GM18498 (cell line): ENCODE measurements around the gene DNAJB9.
"Not testable (repeated sequence)": the region's sequence is repeated elsewhere in the genome, so short reads cannot be mapped to it uniquely, and the experiment has no call there.

Experiments
- ATAC-seq: cut with Tn5 transposase; IDR thresholded peaks from one replicate; pipeline ENCODE4 v1.9.1; 2021; ENCODE audit warnings: mild to moderate bottlenecking, moderate library complexity; ENCODE audit not compliant: unreplicated experiment

Gene DNAJB9

DNA sequence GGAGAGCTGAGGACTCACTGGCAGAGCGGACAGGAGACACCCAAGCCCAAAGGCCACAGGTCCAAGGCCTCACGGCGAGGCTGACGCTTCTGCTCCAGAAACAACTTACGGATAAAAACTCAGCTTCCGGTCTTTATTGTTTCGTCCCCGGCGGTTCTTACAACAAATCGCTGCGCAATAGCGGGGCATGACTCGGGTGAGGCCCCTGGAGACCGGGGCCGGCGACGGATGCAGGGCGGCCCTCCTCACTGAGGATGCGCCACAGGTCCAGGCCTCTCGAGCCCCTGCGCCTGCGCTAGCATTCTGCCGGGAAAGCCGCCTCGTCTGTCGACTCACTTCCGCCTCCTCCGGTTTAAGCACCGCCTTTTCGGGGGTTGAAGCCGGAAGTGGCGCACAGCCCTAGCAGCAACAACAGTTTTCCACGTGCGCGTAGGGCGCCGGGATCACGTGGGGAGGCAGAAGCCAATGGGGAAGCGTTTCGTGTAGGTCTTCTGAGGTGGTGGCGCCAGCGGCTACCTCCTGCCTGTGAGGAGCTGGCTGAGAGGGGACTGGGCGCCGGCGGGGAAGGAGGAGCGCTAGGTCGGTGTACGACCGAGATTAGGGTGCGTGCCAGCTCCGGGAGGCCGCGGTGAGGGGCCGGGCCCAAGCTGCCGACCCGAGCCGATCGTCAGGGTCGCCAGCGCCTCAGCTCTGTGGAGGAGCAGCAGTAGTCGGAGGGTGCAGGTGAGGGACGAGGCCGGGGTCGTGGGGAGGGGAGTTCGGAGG is at the start of gene DNAJB9, which contains the start of gene THAP5:
DNAJB9 (plus strand) TSS at position 494 of the 765 bp plus-strand sequence. CDS start 1,853 bp downstream, outside the sequence.
THAP5 (minus strand) TSS at position 326 of the 765 bp plus-strand sequence; CDS start at position 189, 137 bp downstream.
- peak; percentile 96 for ATAC-seq

DNA sequence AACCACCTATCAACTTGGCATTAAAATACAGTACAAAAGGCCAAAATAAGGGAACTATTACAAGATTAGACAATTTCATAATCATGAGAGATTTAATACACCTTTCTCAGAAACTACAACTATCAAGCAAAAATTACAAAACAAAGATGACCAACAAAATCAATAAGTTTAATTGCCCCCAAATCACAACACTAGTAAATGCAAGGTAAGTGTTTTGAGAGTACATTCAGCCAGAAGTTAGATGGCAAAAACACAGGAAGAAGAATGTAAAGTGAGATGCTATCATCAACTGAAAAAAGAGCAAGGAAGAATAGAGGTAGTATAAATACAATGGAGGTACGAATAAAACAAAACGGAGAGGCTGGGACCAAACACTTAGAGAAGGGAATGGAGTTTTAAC is 46.9 kb upstream of the DNAJB9 start:
- no peak for ATAC-seq

DNA sequence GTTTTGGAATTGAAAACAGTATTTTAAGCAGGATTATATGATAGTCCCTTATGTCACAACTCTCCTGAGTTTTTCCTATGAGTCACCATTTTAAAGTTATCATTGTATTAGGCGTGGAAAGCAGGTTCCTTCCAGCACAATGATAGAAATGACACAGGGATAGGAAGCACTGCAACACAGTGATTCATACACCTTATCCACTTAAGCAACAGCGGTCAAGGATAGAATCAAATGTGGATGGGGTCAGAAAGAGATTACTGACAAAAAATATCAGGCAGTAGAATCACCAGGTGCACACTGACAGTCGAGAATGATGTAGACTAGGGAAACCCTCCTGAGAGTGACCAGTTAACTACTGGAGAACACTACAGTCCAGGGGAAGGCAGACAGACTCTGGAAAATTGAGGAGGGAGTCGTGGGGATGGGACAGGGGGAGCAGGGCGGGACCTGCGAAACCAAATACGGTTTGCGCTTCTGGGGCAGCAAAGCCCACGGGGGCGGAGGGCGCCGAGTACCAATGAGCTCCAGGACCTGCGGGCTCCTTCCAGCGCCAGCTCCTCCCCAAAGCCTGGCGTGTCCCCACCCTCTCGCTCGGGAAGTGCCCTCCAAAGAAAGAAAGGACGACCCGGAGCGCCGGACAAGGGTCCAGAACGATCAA is 44.2 kb upstream of the DNAJB9 start:
- peak; percentile 53 for ATAC-seq

DNA sequence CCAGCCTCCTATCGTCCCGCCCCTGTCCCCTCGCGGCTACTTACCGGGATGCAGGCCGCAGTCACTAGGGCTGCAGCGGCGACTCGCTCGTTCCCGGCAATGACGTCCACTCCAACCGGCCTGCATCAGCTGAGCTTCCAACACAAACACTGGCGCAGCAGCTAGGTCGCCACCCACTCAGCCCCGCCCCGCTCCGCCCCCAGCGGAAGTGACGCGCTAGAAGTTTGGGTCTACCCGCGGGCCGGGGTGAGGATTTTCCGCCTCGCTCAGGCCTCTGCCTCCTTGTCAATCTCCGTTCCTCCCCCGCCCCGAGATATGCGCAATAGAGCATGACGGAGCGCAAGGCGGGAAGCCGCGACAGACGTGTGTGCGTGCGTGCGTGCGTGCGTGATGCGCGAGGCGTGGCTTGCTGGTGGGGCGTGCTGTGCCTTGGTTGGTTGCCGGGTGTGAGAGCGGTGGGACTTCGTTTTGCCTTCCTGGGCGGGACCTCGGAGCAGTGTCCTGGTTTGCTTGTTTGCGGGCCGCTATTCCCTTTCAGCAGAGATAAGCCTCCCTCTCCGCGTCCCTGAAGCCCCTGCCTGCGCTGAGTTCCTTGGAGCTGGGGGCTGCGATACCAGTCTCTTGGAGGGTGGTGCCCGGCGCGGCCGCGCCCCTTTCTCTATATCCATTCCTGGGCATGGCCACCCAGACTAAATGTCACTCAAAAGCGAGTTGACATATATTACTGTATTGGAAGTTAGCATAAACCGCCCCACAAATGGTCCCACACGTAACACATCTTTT is 43.5 kb upstream of the DNAJB9 start, which contains the start of gene PNPLA8:
PNPLA8 (minus strand) TSS at position 151 of the 783 bp plus-strand sequence. CDS start 10,644 bp downstream, outside the sequence.
- ATAC-seq: peak; percentile 94

DNA sequence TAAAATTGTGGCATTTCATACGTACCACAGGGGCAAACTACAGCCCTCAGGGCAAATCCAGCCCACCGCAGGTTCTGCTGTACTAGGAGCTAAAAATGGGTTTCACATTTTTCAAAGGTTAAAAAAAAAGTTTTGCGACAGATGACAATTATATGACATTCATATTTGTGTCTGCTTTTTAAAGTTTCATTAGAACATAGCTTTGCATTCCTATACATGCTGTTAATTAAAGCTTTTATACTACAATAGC is 43.0 kb upstream of the DNAJB9 start:
- no peak for ATAC-seq

DNA sequence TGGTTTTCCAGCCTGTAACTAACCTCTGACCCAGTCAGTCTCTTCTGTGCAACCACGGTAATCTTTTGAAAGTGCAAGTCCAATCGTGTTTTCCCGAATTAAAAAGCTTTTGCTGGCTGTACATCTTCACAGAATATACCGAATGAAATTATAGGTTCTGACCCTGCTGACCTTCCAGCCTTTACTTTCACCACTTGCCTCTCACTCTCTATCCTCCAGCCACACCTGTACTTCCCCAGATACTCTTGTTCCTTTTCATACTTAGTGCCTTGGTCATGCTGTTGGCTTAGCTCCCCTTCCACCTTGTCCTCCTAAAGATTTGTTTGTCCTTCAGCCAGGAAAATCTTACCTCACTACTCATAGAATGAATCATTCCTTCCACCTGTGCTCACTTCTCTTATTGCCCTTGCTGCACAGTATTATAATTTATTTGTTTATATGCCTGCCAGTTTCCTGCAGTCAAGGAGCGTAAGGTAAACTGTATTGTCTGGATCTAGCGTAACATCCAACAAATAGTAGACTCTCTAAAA is 41.4 kb upstream of the DNAJB9 start:
- ATAC-seq: no peak

DNA sequence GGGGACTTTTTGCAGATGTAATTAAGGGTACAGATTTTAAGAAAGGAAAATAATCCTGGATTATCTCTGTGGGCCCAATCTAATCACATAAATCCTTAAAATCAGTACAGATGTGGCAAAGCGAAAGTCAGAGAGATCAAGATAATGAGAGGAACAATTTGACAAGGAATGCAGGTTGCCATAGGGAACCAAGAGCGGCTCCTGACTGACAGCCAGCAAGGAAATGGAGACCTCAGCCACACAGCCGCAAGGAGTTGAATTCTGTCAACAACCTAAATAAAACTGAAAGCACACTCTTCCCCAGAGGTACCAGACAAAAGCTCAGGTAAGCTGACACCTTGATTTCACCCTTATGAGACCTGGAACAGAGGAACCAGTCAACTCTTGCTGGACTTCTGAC is 40.3 kb upstream of the DNAJB9 start:
- no peak for ATAC-seq

DNA sequence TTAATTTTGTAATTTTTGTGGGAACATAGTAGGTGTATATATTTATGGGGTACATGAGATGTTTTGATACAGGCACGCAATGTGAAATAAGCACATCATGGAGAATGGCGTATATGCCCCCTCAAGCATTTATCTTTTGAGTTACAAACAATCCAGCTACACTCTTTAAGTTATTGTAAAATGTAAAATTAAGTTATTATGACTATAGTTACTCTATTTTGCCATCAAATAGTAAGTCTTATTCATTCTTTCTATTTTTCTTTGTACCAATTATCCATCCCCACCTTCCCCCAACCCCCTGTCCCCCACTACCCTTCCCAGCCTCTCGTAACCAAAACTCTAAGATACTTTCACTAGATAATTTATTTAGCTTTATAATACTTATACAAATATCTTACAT is 36.0 kb upstream of the DNAJB9 start:
- ATAC-seq: no peak

DNA sequence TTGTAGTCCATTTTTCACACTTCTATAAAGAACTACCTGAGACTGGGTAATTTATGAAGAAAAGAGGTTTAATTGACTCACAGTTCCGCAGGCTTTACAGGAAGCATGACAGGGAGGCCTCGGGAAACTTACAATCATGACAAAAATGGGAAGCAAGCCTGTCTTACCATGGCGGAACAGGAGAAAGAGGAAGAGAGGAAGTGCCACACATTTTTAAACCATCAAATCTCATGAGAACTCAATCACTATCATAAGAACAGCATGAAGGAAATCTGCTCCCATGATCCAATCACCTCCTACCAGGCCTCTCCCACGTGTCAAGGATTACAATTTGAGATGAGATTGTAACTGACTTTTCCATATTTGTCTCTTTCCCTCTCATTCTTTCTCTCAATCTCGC is 34.4 kb upstream of the DNAJB9 start:
- no peak for ATAC-seq

DNA sequence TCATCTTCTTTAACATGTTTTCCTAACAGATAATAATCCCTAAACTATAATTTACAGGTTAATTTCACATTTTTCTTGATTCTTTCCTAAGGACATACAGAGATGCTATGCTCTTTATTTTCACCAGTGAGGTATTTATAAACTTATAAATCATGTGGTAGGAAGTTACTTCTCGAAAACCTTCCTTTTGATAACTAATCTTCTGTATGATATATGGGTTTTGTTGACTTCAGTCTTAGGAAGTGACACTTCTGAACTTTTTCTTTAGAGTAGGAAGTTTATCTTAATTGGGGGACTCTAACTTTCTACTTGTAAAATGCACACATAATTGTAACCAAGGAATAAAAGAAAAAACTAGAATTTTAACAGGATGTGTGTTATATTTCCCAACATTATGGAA is 33.9 kb upstream of the DNAJB9 start:
- ATAC-seq: no peak

DNA sequence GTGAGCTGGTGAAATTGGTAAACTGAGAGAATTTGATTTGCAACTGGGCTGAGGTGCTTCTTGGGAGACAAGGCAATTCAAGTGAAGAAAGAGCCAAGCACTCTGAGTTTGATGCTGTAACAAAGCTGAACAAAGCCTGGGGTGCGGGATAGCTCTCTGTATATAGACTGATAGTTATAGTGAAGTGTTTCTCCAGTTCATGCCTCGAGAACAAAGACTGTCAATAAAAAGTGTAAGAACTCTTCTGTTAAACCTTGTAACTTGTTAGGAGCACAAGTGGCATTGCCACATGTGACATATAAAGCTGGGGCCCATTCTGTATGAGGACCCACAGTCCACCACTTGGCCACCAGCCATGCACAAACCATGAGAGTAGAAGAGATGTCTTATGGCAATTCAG is 32.4 kb upstream of the DNAJB9 start:
- no peak for ATAC-seq

DNA sequence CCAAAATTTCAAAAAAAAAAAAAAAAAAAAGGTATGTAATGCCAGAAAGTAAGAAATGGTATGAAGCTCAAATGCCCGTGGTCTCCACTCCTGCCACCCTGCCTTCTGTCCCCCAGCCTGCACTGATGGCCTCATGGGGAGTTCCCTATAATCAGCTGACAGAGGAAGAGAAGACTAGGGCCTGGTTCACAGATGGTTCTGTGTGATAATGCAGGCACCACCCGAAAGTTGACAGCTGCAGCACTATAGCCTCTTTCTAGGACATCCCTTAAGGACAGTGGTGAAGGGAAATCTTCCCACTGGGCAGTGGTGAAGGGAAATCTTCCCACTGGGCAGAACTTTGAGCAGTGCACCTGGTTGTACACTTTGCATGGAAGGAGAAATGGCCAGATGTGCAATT is 31.4 kb upstream of the DNAJB9 start:
- not testable (repeated sequence) for ATAC-seq

DNA sequence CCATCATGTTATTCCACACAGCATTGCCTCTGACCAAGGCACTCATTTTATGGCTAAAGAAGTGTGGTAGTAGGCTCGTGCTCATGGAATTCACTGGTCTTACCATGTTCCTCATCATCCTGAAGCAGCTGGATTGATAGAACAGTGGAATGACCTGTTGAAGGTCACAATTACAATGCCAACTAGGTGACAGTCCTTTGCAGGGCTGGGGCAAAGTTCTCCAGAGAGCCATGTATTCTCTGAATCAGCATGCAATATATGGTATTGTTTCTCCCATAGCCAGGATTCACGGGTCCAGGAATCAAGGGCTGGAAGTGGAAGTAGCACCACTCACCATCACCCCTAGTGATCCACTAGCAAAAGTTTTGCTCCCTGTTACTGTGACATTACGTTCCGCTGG is 31.0 kb upstream of the DNAJB9 start:
- not testable (repeated sequence) for ATAC-seq

DNA sequence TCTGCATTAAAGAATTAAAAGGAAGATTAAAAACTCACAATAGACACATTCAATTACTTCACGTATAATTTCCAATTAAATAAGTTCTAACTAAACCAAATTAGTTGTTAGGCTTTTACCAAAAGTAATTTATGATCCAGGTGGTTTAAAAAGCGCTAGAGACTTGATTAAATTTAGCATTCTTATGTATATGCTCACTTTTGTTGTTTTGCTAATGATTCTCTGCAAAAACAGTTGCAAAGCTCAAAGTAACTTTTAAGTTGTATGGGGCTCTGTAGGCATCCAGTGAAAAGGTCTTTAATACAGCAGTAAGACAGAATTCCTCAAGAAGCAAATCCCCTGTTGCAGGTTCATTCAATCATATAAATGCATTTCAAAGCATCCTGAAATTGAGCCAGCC is 28.2 kb upstream of the DNAJB9 start:
- no peak for ATAC-seq

DNA sequence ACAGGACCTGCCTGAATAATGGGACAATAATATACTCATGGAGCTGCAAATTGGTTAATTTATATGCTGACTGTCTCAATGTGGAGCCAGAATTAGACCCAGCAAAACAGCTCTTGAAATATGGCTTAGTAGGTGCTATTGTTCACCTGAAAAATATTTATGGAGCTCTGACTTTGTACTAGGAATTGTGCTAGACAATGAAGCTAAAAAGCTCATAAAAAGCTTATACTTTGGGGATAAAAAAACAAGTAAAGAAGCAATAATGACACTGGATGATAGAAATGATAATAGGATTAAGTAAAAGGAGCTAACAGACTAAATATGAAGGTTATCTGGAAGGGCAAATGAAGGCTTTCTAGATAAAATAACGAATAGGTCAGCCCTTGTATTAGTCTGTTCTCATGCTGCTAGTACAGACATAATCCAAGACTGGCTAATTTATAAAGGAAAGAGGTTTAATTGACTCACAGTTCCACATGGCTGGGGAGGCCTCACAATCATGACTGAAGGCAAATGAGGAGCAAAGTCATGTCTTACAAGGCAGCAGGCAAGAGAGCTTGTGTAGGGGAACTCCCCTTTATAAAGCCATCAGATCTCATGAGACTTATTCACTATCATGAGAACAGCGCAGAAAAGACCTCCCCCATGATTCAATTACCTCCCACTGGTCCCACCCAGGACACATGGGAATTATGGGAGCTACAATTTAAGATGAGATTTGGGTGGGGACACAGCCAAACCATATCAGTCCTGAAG is 21.4 kb upstream of the DNAJB9 start:
- not testable (repeated sequence) for ATAC-seq

DNA sequence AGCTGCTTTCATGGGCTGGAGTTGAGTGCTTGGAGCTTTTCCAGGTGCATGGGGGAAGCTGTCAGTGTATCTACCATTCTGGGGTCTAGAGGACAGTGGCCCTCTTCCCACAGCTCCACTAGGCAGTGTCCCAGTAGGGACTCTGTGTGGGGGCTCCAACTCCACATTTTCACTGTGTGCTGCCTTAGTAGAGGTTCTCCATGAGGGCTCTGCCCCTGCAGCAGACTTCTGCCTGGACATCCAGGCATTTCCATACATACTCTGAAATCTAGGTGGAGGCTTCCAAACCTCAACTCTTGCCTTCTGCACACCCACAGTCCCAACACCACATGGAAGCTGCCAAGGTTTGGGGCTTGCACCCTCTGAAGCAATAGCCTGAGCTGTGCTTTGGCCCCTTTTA is 13.0 kb upstream of the DNAJB9 start:
- not testable (repeated sequence) for ATAC-seq

DNA sequence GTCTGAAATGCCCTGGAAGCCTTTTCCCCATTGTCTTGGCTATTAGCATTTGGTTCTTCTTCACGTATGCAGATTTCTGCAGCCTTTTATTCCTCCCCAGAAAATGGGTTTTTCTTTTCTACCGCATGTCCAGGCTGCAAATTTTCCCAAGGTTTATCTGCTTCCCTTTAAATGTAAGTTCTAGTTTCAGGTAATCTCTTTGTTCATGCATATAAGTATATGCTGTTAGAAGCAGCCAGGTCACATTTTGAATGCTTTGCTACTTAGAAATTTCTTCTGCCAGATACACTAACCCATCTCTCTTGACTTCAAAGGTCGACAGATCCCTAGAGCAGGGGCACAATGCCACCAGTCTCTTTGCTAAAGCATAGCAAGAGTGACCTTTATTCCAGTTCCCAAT is 12.5 kb upstream of the DNAJB9 start:
- ATAC-seq: no peak

DNA sequence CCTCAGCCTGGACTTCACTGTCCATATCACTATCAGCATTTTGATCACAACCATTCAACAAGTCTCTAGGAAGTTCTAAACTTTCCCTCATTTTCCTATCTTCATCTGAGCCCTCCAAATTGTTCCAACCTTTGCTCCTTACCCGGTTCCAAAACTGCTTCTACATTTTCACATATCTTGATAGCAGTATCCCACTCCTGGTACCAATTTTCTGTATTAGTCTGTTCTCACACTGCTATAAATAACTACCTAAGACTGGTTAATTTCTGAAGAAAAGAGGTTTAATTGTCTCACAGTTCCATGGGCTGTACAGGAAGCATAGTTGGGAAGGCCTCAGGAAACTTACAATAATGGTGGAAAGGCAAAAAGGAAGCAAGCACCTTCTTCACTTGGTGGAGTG is 12.1 kb upstream of the DNAJB9 start:
- ATAC-seq: no peak

DNA sequence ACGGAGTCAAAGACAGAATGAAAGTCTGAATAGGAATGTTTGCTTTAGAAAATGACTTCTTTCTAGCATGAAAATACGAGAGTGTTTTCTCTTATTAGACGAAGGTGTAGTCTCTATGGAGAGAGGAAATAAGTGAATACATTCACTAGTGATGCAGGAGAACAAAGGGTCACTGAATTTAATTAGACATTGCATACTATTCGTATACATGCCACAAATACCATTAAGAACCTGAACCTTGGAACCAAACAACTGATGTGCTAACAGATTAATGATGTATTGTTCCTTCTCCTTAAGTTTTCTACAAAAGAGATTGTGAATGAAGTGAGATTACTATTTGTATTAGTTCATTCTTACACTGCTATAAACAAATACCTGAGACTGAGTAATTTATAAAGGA is 10.4 kb upstream of the DNAJB9 start:
- no peak for ATAC-seq

DNA sequence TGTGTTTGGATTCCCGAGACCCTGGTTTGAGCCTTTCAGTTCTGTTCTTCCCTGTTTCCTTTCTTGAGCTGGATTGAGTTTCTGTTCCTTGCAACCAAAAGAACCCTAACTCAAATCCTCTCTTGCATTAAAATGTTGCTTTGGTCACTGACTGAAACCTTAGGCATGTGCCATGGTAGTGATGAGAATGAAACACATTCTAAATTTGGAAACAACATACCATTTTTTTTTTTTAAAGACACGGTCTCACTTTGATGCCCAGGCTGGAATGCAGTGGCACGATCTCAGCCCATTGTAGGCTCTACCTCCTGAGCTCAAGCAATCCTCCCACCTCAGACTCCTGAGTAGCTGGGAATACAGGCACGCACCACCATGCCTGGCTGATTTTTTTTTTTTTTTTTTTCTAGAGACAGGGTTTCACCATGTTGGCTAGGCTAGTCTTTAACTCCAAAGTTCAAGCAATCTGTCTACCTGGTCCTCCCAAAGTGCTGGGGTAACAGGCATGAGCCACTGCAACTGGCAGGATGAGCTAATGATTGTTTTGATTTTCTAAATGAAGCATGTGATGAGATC is 8.5 kb upstream of the DNAJB9 start:
- no peak for ATAC-seq
